NCI-H2107 treated with DMSO at 0.1 percent for 48 hours (cell line): ENCODE results near the gene LPP.

Experiments
- DNase-seq: peaks from one replicate; lab custom pipeline; 2025; ENCODE audit not compliant: unreplicated experiment; lab: John Stamatoyannopoulos, UW

Gene LPP

DNA sequence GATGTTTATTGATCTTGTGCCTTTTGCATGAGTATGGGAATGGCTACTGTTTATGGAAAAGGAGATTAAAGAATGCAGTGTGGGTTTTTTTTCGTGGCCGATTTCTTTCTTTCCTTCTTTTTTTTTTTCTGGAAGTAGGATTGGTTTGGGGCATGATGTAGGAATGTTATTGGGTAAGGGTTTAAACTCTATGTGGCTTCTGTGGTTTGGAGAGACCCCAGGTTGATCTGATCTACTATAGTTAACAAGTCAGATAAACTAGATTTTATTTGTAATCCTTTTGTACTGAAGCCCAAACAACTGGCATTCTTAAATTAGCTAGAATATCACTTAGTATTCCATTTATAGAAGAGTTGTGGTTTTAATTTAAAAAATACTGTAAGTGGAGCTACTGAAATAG, 304.8 kb downstream of the LPP start:
- no peak for DNase-seq

DNA sequence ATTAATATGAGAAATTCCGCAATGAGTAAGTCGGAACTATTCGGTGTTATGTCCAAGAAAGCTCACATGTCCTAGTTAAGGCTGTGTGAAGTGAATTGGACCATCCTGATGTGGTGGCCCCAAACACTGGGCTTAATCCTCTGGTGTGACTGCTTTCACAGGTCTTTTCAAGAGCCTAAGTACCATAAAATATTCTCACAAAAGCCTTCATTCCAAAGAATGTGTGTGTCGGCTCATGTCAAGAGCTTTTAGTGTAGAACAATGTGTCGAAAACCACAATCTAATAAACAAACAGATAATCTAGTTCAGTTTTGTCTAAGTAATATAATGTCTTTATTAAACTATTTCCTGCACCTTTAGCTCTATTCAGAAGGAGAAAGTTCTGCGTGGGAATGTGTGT, 311.4 kb downstream of the LPP start:
- no peak for DNase-seq

DNA sequence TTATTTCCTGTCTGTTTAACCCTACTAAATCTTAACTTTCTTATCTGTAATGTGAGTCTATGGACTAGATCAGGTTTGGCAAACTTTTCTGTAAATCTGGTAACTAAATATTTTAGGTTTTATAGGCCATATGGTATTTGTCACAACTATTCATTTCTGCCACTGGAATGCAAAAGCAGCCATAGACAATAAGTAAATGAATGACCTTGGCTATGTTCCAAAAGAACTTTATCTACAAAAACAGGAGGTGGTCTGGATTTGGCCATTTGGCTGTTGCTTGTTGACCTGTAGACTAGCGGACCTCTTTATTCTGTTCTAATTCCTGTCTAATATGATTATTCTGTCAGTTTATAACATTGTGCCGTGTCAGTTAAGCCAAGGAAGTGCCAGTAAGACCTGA, 314.2 kb downstream of the LPP start:
- no peak for DNase-seq

DNA sequence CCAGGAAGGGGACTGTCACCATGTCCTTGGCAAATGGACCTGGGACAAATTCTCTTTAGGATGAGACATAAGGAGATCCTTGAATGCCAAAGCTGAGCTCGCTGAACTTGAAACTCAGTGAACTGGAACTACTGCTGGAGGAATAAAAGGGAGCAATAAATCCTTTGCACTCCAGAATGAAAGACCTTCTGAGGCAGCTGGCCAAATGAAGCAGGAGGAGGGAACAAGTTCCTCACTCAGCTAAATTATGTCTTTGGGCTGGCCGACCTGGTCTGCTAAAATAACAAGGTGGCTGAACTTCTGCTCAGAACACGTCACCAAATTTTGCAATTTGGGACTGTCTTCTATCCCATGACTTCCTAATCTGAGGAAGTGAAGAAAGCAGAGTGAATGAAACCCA, 314.7 kb downstream of the LPP start:
- peak; percentile 63 for DNase-seq

DNA sequence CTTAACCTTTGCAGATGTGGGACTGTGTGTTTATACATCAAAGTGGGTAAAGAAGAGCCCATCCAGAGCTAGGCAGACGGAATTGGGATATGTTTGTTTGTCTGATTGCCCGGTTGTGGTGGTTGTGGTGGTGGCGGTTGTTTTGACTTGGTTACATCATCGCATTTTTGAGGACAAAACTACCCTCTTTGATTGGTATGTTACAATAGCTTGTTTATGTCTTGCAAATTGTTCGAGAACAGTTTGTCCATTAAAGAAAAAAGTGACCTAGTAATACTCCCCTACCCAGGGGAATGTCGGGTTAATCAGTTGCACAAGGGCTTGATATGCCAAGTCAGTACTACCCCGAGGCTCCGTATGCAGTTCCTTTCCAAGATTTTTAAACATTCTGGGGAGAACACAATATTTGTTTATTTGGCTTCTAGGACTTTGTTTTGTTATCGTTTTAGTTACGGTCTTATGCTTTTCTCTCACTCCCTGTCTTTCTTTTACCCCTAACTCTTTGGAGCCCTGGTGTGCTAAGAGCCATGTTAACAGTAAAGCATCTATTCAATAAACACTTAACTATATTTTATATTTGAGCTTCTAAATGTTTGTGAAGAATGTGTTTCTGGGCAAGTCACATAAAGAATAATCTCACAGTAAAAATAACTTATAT, 315.4 kb downstream of the LPP start:
- no peak for DNase-seq

DNA sequence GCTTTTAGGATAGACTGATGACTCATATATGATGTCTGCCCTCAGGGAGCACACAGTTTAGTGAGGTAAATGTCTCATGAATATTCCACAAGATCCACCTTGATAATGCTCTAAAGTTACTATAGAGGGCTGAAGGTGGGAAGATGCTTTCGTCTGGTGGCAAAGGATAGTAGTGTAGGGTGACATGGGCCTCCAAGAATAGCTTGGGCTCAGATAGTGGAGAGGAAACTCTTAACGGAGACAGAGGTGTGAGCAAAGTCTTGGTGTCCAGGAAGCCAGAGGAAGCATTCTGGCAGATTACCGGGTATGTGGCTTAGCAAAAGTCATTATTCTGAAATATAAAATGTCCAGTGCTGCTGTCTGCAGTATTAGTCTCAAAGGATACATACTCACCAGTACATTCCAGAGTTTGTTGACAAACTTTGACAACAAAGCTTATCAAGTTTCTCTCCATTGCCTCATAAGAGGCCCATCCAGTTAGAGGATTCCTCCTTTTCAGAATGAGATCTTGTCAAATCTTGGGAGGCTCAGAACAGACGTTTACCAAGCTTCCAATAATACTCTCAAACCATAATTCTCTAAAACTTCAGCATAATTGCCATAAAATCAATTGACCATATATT, 316.7 kb downstream of the LPP start:
- no peak for DNase-seq

DNA sequence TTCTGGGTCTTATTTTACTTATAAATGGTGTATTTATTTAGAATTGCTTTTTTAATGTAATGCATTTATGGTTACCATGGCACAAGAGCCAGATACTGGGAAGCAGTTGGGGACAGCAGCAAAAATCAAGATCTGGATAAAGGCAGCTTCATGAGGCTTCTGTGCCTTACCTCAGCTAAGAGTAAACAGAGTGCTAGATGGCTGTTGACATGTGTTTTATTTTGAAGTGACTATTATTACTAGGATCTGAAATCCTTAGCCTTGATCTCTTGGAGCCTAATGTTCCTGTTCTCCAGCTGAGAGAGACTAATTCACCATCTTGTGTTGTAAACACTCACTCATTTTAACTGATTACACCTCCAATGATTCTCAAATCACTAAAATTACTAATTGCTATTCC, 317.8 kb downstream of the LPP start:
- DNase-seq = no peak

DNA sequence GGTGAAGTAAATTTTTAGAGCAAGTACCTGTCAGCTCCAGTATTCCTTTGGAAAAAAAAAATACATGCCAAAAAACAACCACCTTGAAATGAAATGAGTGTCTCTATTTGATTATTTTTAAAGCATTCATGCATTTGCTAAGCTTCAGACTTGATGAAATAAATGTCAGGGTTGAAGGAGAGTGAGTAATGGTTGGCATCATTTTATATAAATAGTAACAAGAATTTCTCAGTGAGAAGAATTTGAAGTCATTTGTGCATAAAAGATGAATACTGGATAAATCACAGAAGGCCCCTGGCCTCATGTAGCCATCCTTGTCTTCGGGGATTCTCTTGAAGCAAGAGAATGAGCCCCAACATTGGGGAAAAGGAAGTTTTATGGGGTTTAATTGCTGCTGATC, 318.4 kb downstream of the LPP start:
- no peak for DNase-seq

DNA sequence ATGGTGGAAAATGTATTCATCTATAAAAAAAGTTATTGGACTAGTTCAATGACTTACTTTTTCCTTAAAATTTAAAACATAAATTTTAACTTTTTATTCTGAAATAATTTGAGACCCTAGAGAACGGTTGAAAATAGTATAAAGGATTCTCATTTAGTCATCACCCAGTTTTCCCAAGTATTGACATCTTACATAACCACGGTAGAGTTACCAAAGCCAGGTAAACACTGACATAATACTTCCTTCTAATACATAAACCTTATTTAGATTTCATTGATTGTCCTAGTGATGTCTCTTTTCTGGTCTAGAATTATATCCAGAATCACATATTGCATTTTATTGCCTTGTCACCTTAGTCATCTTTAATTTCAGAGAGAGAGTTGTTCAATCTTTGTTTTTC, 319.1 kb downstream of the LPP start:
- DNase-seq = no peak

DNA sequence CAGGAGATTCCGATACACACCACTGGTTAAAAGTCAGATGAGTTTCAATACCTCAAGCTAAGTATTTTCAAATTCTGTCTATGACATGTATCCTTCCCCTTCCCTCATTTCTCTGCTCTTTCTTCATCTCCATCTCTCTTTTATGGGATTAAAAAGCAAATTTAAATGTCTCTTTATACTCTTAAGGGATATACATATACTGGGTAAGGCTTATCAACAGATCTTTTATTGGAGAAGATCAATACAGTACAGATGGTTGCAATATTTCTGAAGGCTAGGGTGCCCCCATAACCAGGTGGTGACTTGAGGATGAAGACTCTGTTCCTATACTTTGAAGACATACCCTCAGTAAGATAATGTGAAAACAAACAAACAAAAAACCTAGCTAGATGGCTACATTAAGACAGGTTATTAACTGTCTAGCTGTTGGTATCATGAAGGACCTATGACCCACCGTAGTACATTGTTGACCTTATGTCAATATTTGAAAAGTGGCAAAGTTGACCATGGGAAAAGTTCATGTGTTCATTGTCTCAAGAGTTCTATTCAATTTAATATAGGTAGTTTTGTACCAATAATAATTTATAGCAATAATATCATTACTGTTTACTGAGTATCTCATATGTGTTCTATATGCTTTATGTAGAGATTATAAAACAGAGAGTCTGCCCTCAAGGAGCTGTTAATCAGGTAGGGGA, 319.8 kb downstream of the LPP start:
- no peak for DNase-seq

DNA sequence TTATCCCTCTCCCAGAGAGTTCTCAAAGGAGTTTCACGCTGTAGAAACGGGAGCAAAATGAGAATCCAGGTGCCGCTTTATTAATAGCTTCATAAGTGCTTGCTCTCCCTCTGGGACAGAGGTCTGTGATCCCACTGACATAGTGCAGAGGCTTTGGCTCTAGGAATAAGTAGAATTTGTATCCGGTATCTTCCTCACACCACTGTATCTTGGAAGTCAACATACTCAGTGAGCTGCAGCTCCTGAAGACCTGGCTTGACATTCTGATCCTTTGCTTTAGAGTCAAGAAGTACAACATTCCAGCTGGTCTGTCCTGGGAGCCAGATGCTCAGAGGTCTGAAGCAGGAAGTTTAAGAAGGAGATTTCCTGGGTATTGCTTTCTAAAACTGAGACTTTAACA, 323.0 kb downstream of the LPP start:
- no peak for DNase-seq

DNA sequence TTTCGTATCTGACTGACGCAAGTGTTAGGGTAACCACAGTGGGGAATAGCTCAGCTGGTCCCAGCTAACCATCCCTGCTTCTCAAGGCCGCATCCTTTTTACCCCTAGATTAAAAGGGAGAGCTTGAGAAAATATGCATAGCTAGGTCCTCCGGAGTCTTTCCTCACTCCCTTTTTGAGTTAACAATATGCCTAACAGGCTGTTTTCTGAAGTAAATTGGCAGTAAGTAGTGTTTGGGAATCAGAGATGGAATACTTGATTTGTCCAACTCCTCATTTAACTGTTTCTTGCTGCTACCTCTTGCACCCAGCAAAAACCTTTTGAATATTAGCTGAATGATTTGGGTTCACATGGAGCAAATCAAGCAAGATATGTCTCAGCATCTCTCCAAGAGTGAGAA, 326.1 kb downstream of the LPP start:
- DNase-seq = no peak

DNA sequence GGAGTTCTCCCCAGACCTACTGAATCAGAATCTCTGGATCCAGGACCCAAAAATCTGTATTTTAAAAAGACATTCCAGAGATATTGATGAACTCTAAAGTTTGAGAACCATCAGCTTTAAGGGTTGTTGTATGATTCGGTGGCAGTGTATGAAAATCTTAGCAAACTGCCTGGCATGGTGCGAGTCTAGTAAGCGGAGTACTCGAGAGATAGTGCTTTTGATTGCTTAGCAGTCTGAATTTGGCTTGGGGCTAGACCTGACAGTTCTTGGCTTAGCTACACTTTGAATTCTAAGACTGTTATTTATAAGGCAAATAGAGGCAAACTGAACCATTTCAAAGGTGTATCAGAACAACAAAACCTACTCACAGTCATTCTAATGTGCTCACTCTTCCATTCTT, 329.0 kb downstream of the LPP start:
- DNase-seq = no peak

DNA sequence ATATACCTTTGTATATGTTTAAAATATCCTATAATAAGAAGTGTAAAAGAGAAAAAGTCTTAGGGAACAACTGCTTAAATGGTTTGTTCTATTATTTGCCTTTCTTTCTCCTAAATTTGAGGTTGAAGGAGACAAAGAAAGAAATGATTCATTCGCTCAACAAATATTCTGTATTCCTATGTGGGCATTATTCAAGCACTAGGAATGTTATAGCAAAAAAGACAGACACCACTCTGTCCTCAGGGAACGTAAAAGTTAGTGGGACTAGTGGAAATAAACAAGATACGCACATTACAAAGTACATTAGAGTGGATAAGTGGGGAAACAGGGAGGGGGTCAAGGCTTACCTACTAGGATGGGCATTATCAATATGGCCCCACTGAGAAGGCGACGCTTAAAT, 332.2 kb downstream of the LPP start:
- no peak for DNase-seq

DNA sequence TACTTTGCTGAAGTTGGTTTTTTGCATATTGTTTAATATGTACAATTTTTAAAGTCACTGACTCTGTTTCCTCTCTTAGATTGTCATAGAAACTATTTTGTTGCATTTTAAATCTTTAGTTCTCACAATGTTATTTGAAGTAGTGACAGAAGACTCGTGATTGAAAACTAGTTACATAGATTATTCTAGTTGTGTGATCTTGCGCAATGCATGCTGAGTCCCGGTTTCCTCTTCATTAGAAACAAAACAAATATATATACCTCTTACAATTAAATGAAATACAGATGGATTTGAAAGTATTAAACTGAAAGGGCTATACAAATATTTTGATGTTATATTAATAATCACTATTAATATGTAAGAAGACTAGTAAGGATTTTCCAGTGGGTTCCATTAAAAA, 333.0 kb downstream of the LPP start:
- no peak for DNase-seq

DNA sequence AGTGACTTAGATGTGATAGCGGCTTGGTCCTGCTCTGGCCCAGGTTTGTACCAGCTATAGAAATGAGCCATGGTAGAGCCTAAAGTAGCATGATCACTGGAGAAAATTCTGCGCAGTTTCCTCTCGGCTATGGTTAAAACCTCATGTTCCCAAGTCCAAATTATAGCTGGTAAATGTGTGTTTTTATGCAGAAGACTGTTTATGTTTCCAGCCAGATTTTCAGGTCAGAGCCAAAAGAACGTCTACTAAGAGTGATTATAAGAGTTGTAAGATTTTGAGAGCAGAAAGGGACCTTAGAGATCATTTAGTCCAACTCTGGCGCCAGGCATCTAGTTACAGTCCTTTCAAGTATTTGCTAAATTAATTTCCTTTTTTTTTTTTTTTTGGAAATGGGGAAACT, 333.7 kb downstream of the LPP start:
- no peak for DNase-seq

DNA sequence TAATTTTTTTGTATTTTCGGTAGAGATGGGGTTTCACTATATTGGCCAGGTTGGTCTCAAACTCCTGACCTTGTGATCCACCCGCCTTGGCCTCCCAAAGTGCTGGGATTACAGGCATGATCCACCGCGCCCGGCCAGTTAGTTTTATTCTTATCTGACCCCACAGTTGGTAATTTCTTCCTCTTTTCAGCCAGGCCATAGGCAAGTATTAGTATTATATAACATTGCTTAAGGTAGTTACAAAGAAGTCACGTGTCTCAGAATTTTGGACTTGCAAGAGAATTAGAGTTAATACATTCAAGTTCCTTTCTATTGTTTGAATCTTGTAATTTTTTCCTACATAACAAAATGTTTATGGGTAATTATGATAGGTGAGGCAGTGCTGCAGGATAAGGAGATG, 334.8 kb downstream of the LPP start:
- no peak for DNase-seq

DNA sequence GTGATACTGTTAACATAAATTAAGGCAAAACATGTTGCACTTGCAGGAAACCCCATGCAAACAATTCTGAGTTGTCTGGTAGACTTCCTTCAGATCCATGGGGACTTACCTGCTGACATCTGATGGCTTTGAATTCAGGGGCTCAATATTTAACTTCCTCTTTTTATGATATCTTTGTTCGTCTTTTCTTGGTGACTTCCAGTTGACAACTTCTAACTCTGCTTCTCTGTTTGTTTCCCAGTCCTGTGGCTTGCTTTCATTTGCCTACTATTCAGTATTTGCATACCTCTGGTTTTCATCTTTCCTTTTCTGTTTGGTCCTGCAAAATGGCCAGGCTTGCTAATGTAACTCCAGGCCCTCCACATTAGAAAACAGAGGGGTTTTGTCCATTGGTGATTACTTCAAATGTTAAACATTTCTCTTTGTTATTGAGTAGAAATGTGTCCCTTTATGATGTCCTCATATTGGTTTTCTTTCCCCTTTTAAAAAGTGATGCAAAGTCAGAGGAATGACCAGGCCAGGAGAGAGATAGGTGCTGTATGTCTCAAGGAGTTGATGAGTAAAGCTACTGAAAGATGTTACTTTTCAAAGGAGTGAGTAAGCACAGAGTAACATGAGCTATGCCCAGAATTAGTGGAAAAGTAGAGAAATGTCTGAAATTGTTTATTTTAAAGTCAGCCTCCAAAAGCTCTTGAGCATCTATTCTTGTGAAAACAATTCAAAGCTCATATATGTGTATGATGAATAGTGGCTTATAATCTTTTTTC, 335.9 kb downstream of the LPP start:
- no peak for DNase-seq

DNA sequence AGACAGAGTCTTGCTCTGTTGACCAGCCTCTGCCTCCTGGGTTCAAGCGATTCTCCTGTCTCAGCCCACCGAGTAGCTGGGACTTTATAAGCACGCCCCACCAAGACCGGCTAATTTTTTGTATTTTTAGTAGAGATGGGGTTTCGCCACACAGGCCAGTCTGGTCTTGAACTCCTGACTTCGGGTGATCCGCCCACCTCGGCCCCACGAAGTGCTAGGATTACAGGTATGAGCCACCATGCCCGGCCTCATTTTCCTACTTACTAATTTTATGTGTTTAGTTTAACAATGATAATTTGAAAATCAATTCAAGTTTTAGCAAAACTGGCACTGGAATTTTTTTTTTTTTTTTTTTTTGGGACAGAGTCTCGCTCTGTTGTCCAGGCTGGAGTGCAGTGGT, 336.5 kb downstream of the LPP start:
- no peak for DNase-seq

DNA sequence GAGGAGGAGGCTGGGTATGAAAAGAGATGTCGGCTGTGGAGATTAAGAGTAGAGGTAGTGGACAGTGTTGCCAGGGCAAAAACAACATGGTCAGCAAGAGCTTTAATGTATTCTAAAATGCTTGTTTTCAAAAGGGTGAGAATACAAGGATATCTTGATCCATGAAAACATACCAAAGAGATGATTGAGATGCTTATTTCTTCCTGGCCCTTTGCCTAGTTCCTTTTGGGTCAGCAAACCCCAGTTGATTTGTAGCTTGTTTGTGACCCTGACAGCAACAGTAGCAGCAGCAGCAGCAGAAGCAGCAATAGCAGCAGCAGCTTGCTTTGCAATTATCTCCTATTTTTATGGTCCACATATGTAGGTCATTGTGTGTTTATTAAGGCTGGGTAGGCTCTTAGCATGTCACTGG, 337.3 kb downstream of the LPP start:
- DNase-seq = no peak

DNA sequence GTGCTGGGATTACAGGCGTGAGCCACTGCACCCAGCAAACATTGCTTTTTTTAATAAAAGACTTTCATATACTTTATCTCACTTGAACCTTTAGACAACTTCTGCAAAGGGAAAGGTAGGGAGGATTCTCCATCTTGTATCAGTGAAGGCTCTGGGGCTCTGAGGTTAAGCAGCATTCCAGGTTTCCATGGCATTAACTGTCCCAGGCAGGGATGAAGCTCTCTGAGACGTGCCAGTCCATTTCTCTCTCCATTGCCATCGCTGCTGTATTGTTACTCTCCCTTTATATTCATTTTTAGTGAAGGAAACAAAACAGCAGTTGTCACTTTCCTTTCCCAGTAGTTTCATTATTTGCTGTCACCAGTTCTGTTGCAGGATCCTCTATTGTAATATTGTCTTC, 342.4 kb downstream of the LPP start:
- no peak for DNase-seq

DNA sequence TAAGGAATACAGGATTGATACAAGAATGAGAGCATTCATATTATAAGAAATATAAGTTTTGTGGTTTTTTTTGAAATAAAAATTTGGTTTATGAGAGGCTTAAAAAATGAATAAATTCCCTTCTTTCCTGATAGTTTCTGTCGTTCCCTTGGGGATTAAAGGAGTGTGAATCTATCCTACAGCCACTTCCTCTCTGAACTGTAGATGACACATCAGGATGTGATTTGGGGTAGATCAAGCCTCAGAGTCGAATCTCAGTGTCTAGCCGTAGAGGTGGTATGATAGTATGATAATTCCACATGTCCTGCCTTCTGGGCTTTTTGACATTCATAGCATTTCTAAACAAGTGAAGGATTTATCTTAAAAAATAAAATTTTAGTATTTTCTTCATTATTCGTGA, 343.1 kb downstream of the LPP start:
- no peak for DNase-seq
